Head of caudate nucleus (tissue), 42 donors: Measurements from ENCODE around the gene PLEKHM1.

Experiments used
- DNase-seq, 42 donors: peaks; one replicate each; pipeline versions ENCODE4 v3.0.0 to v3.0.0-alpha.2; 2020 to 2021; ENCODE audit warnings: mixed read lengths in 7 of 42
- intact Hi-C: fragments of 100-400 bp; cut with DNase I; formaldehyde crosslinking; loops from one replicate; pipeline ENCODE4 v1.15.0; 2022

The PLEKHM1 gene

DNA sequence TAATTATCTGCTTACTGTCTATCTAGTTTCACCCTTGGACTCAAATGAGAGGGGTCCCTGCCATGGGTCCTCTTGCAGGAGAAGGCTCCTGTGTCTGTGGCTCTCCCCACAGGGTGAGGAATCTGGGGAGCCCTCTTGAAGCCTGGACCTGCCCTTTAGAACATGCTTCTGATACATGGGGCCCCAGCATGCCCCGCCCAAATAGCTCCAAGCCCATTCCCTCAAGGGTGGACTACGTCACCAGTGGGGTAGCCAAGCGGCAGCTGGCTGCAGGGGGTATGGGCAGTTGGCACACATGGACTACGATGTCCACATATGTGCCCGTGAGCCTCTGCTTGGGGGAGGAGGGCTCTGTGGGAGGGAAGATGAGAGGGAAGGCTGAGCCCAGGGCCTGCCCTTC, 97.1 kb downstream of the PLEKHM1 start:
- no peak for DNase-seq
- intact Hi-C loops: no loop called here

DNA sequence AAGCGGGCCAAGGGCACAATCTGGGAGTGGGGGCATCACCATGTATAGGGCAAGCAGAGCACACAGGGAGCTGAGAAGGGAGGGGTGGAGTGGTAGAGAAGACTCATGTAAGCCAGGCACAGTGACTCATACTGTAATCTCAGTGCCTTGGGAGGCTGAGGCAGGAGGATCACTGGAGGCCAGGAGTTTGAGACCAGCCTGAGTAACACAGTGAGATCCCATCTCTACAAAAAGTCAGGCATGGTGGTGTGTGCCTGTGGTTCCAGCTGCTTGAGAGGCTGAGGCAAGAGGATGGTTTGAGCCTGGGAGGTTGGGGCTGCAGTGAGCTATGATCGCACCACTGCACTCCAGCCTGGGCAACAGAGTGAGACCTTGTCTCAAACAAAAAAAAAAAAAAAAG, 98.6 kb downstream of the PLEKHM1 start:
- DNase-seq: no peak
- intact Hi-C loops: no loop called here

DNA sequence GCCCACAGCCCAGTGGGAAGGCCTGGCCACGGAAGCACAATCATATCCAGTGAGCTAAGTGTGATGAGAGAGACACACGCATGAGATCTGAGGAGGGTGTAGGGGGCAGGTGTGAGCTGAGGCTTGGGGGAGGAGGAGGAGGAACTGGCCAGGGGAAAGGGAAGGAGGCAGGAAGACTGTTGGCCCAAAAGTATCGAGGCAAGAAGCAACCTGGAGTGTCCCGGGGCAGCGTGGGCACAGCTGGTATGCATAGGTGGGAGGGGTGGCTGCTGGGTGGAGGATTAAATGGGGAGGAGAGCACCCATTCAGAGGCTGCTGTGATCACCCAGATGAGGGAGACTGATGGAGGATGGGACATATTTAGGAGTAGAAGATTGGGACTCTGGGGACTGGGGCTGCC, 99.2 kb downstream of the PLEKHM1 start:
- intact Hi-C loops: no loop called here
- no peak for DNase-seq

GRCh38 chr17:45389354-45389753, 101.2 kb downstream of the PLEKHM1 start:
- DNase-seq: no peak
- intact Hi-C loops: no loop called here

GRCh38 chr17:45388604-45389325, 101.8 kb downstream of the PLEKHM1 start:
- DNase-seq: no peak
- intact Hi-C loops: no loop called here

GRCh38 chr17:45387739-45388138, 102.8 kb downstream of the PLEKHM1 start:
- intact Hi-C loops: loop anchor here (2.0 kb wide), 1 partner anchor 169 kb away; no protein-coding TSS in a partner anchor
- no peak for DNase-seq

DNA sequence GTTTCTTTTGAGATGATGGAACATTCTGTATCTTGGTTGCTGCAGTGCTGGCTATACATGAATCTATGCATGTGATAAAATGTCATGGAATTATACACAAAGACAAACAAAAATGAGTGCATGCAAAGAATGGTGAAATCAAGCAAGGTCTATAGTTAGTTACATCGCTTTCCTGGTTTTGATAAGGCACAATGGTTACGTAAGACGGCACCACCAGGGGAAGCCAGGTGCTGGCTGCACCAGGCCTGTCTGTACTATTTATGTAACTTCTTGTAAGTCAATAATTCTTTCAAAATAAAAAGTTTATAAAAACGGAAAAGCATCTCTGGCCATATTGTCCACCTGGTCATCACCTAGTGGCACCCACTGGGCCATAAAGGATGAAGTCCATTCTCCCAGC, 104.3 kb downstream of the PLEKHM1 start:
- intact Hi-C loops: loop anchor here (2.0 kb wide), 1 partner anchor 167 kb away; no protein-coding TSS in a partner anchor
- DNase-seq: no peak
